Kidney tubule cell (primary cell): ENCODE measurements around the gene SLC26A1.

ENCODE experiments used
- DNase-seq: peaks from one replicate; pipeline ENCODE4 v3.0.0-alpha.2; 2018; ENCODE audit warnings: low spot score

Gene SLC26A1

GRCh38 chr4:1028574-1029220 lies 35.5 kb upstream of the SLC26A1 start:
- DNase-seq: no peak

GRCh38 chr4:1027915-1028238 lies 34.7 kb upstream of the SLC26A1 start:
- DNase-seq: no peak

DNA sequence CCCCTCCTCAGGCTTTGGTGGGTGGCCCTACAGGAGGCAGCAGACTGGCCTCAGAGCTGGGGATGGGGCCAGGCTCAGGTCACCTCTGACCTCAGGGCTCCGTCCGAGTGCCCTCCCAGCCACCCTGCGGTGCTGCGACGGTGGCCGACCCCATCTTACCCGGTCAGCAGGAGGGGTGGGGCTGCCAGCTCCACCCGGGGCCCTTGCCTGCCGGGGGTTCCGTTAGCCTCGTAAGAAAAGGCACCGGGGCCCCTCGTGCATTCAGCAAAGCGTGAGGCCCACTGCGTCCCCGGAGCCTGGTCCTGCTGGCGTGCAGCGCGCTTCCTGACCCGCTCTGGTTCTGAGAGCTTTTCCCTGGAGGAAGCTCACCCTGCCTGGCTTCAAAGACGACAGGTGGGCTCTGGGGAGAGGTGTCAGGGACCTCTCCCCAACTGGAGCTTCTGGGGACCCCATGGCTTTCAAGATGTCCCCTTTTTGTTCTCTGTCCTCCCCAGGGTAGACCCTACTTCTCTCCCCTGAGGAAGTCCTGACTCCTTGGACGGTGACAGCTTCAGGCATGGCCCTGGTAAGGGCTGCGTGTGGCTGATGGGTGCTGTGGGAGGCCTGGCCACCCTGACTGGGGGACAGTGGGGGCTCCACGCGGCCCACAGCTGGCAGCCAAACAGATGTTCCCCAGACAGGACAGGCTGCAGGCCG lies 34.2 kb upstream of the SLC26A1 start:
- DNase-seq: no peak

- DNase-seq: peak; percentile 69
These were observed 32.9 kb upstream of the SLC26A1 start for GRCh38 chr4:1026115-1026514.

GRCh38 chr4:1024882-1025545 lies 31.8 kb upstream of the SLC26A1 start:
- no peak for DNase-seq

DNA sequence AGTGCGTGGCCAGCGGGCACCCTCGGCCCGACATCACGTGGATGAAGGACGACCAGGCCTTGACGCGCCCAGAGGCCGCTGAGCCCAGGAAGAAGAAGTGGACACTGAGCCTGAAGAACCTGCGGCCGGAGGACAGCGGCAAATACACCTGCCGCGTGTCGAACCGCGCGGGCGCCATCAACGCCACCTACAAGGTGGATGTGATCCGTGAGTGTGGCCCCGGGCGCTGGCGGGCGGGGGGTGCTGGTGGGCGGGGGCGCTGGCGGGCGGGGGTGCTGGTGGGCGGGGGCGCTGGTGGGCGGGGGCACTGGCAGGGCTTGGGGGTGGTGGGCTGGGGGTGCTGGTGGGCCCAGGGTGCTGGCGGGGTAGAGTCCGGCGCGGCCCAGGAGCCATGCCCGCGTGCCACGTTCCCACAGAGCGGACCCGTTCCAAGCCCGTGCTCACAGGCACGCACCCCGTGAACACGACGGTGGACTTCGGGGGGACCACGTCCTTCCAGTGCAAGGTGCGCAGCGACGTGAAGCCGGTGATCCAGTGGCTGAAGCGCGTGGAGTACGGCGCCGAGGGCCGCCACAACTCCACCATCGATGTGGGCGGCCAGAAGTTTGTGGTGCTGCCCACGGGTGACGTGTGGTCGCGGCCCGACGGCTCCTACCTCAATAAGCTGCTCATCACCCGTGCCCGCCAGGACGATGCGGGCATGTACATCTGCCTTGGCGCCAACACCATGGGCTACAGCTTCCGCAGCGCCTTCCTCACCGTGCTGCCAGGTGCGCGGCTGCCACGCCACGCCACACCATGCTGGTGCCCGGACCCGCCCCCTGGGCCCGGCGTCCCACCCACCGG lies 30.9 kb upstream of the SLC26A1 start:
- no peak for DNase-seq

DNA sequence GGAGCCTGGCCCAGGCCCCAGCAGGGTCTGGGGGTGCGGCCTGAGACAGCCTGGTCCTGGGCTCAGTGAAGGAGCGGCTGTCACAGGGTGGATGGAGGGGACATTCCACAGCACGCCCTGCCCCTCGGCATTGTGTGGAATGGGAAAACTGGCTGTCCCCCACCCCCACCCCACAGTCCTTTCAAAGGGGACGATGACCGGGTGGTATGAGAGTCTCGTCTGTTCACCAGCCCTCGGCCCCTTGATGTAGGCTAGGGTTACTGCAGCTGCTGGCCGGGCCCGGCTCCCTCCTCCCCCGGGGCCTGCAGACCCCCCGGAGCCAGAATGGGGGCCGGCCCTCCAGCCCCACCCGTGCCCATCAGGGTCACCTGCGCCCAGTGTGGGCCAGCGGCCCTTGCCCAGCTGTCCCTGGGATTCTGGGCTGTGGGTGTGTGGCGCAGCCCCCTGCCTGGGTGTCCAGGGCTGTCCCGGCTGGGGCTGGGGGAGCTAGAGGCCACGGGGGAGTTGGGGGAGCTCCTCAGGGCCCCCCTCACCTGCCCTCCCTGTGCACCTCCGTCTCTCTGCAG lies 30.0 kb upstream of the SLC26A1 start:
- no peak for DNase-seq

- no peak for DNase-seq
These were observed 29.5 kb upstream of the SLC26A1 start for GRCh38 chr4:1022739-1023066.

DNA sequence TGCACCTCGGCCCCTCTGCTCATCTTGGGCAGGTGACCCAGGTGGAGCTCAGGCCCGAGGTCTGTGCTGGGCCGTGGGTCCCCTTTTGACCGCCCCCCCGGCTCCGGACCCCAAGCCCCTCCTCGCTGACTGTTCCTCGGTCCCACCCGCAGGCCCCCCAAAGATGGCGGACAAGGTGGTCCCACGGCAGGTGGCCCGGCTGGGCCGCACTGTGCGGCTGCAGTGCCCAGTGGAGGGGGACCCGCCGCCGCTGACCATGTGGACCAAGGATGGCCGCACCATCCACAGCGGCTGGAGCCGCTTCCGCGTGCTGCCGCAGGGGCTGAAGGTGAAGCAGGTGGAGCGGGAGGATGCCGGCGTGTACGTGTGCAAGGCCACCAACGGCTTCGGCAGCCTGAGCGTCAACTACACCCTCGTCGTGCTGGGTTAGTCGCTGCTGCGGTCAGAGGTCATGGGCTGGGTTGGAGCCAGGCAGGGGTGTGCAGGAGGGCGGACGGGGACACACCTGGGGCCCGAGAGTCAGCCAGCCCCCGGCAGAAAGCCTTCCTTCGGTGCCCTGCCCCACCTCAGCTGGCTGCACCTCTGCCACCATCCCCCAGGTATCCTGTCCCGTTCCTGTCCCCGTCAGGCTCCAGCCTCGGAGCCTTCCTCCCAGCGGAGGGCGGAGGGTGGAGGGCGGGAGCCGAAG lies 29.0 kb upstream of the SLC26A1 start:
- no peak for DNase-seq

- no peak for DNase-seq
These were observed 28.3 kb upstream of the SLC26A1 start for GRCh38 chr4:1021386-1022050.

DNA sequence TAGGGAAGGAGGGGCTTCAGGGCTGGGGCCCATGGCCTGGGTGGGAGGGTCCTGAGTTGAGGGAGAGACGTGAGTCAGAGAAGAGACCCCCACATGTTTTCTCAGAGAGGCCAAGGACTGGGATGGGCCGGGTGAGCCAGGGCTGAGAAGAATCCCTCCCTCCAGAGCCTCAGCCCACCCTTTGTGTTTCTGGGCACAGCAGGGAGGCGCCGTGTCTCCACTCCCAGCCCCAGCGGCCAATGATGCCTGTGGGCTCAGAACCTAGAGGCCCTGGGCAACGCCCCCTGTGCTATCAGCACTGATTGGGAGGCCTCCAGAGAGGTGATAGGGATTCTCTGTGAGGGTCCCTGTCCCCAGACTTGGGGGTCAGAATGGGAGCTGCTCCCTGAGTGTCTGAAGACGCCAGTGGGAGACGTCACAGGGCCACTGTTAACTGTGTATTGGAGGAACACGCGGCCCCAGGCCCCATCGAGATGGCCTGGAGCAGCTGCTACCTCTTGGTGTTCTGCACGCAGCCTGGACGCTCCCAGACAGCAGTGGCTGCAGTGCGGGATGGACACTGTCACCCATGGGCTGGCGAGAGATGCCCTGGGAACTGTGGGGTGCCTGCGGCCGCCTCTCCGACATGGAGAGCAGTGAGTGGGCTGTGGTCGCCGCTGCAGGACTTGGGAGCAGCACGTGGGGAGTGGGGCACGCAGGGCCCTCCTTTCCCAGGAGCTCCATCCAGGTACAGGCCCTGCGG lies 26.7 kb upstream of the SLC26A1 start:
- no peak for DNase-seq

GRCh38 chr4:1019320-1019719 lies 26.1 kb upstream of the SLC26A1 start:
- DNase-seq: no peak

- DNase-seq: no peak
These were observed 25.2 kb upstream of the SLC26A1 start for GRCh38 chr4:1018147-1019020.

- DNase-seq: no peak
These were observed 24.5 kb upstream of the SLC26A1 start for GRCh38 chr4:1017706-1018105.

GRCh38 chr4:1017211-1017610 lies 24.0 kb upstream of the SLC26A1 start:
- DNase-seq: no peak

GRCh38 chr4:1015746-1016145 lies 22.5 kb upstream of the SLC26A1 start:
- no peak for DNase-seq

DNA sequence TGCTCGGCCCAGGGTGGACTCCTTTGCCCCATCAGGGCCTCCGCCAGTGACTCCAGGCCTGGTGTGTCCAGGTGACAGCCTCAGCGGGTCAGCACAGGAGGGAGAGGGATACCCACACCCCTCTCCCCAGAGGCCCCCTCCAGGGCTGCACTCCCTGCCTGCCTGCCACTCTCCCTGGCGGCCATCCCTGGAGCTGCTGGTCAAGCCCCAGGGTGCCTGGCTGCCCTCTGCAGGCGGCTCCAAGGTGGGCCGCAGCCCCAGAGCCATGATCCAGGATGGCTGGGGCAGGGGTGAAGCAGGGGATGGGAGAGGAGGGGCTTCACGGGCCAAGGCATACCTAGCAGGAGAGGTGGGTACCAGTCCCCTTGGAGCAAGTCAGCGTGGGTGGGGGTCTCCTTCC lies 22.0 kb upstream of the SLC26A1 start:
- no peak for DNase-seq

- no peak for DNase-seq
These were observed 21.3 kb upstream of the SLC26A1 start for GRCh38 chr4:1014291-1015167.
